HCT116 (cell line): ENCODE measurements around the gene SPTLC1. TPM values are rescaled to one million over a fixed set of nuclear protein-coding genes. Genes with fewer than 3 reads are reported as not detected.

ENCODE experiments used
- ATAC-seq: fragments of 200-7000 bp; cut with Tn5 transposase; 2 replicates; pipeline ENCODE4 v1.9.1; 2020; ENCODE audit warnings: mild to moderate bottlenecking, moderate library complexity
- BruUV-seq: library from RNA; stranded (reverse); fragments of 400-500 nt; replicated peaks from 2 replicates; lab custom pipeline; 2021; lab: Mats Ljungman, UMichigan
- CTCF ChIA-PET: fragments of 300-600 bp; sonication (Branson Sonifier 250); formaldehyde crosslinking; loops from one replicate; lab custom pipeline; 2021; ENCODE audit warnings: antibody characterized with exemption; lab: Charles Lee
- POLR2A ChIA-PET: fragments of 300-600, 350-600 bp; sonication (Branson Sonifier 250); formaldehyde crosslinking; loops from one replicate; lab custom pipeline; 2021; ENCODE audit warnings: antibody characterized with exemption; lab: Charles Lee
- RAD21 ChIA-PET, 2 experiments: fragments of 300-600 bp; sonication (Branson Sonifier 250); formaldehyde crosslinking; loops; one replicate each; lab custom pipeline; 2023; ENCODE audit warnings: low total read pairs in 2 of 2; ENCODE audit not compliant: uncharacterized antibody in 2 of 2, unreplicated experiment in 2 of 2, low non-redundant PET in 1 of 2; lab: Charles Lee
- DNase-seq: peaks from one replicate; pipeline ENCODE4 v3.0.0-alpha.2; 2010; ENCODE audit warnings: low read depth, low spot score
- H2AFZ ChIP-seq: fragments of 200-600 bp; shearing (Covaris generic), sonication (generic); 2 replicates; pipeline ENCODE4 v1.6.1; 2017; ENCODE audit warnings: low read depth, mixed run types, mixed read lengths, antibody characterized with exemption, low read length; ENCODE audit not compliant: poor library complexity, severe bottlenecking
- H3K27ac ChIP-seq: 2 replicates; pipeline ENCODE4 v1.5.1; 2012; ENCODE audit warnings: low read depth, low read length
- H3K27me3 ChIP-seq: fragments of 200-600 bp; sonication (generic); 2 replicates; pipeline ENCODE4 v1.6.1; 2016; ENCODE audit warnings: mixed run types, low read length, mixed read lengths; ENCODE audit not compliant: insufficient read depth
- H3K36me3 ChIP-seq, 2 experiments: fragments of 200-500 bp in 1 of 2; fragments of 200-600 bp in 1 of 2; sonication (Bioruptor generic) in 1 of 2; sonication (generic) in 1 of 2; 2 replicates each; pipeline versions ENCODE4 v1.5.1 to v1.6.1; 2014 to 2016; ENCODE audit warnings: low read length in 2 of 2, inconsistent platforms in 1 of 2, mixed read lengths in 1 of 2, mixed run types in 1 of 2; ENCODE audit not compliant: insufficient read depth in 2 of 2, control insufficient read depth in 1 of 2
- H3K4me1 ChIP-seq, 2 experiments: fragments of 200-600 bp in 1 of 2; sonication (generic) in 1 of 2; 2 replicates each; pipeline versions ENCODE4 v1.5.1 to v1.6.1; 2012 to 2017; ENCODE audit warnings: low read length in 2 of 2, inconsistent platforms in 1 of 2, mild to moderate bottlenecking in 1 of 2, mixed read lengths in 1 of 2, mixed run types in 1 of 2, moderate library complexity in 1 of 2; ENCODE audit not compliant: insufficient read depth in 2 of 2, control insufficient read depth in 1 of 2
- H3K4me2 ChIP-seq: fragments of 200-600 bp; sonication (generic); 2 replicates; pipeline ENCODE4 v1.6.1; 2017; ENCODE audit warnings: mixed run types, low read length, mixed read lengths
- H3K4me3 ChIP-seq, 2 experiments: fragments of 200-600 bp in 1 of 2; sonication (generic) in 1 of 2; replicated peaks in 1 of 2; 2 replicates each; pipeline ENCODE4 v1.5.1; 2011 to 2016; ENCODE audit warnings: low read length in 2 of 2, control low read depth in 1 of 2, low read depth in 1 of 2, mild to moderate bottlenecking in 1 of 2, mixed read lengths in 1 of 2, mixed run types in 1 of 2
- H3K79me2 ChIP-seq: fragments of 200-600 bp; sonication (generic); 2 replicates; pipeline ENCODE4 v1.6.1; 2017; ENCODE audit warnings: mild to moderate bottlenecking, mixed run types, low read length, moderate library complexity, mixed read lengths; ENCODE audit not compliant: insufficient read depth
- H3K9ac ChIP-seq: fragments of 200-600 bp; sonication (generic); 2 replicates; pipeline ENCODE4 v1.6.1; 2016; ENCODE audit warnings: low read length, mixed read lengths
- H3K9me2 ChIP-seq: fragments of 200-600 bp; sonication (generic), shearing (Covaris generic); 2 replicates; pipeline ENCODE4 v1.6.1; 2017; ENCODE audit warnings: mixed run types, mild to moderate bottlenecking, moderate library complexity; ENCODE audit not compliant: insufficient read depth
- H3K9me3 ChIP-seq, 2 experiments: fragments of 200-500 bp in 1 of 2; fragments of 200-600 bp in 1 of 2; sonication (Bioruptor generic) in 1 of 2; sonication (generic) in 1 of 2; 2 replicates each; pipeline ENCODE4 v1.6.1; 2014 to 2017; ENCODE audit warnings: low read length in 2 of 2, mixed read lengths in 2 of 2, inconsistent platforms in 1 of 2, low read depth in 1 of 2, mild to moderate bottlenecking in 1 of 2, mixed run types in 1 of 2, moderate library complexity in 1 of 2; ENCODE audit not compliant: control insufficient read depth in 1 of 2, insufficient read depth in 1 of 2
- H4K20me1 ChIP-seq: fragments of 200-600 bp; sonication (generic), shearing (Covaris generic); 2 replicates; pipeline ENCODE4 v1.6.1; 2017; ENCODE audit warnings: mixed run types, mild to moderate bottlenecking, moderate library complexity; ENCODE audit not compliant: insufficient read depth
- ATF3 ChIP-seq: IDR thresholded peaks from 2 replicates; pipeline ENCODE4 v1.6.1; 2012
- CBX3 ChIP-seq: IDR thresholded peaks from 2 replicates; pipeline ENCODE4 v1.6.1; 2012; ENCODE audit warnings: low read depth
- CEBPB ChIP-seq: IDR thresholded peaks from 2 replicates; pipeline ENCODE4 v1.6.1; 2012; ENCODE audit warnings: low read depth
- CTCF ChIP-seq, 3 experiments: fragments of 200-600 bp in 1 of 3; sonication (generic) in 1 of 3; IDR thresholded peaks in 2 of 3; conservative IDR thresholded peaks in 1 of 3; 2 replicates each; pipeline ENCODE4 v1.5.1; 2012 to 2017; ENCODE audit warnings: low read depth in 2 of 3, low read length in 2 of 3, antibody characterized with exemption in 1 of 3, borderline replicate concordance in 1 of 3, control low read depth in 1 of 3, mild to moderate bottlenecking in 1 of 3, mixed read lengths in 1 of 3, mixed run types in 1 of 3, moderate library complexity in 1 of 3; ENCODE audit not compliant: insufficient read depth in 1 of 3
- EGR1 ChIP-seq: IDR thresholded peaks from 2 replicates; pipeline ENCODE4 v1.6.1; 2012; ENCODE audit warnings: low read depth
- ELF1 ChIP-seq: IDR thresholded peaks from 2 replicates; pipeline ENCODE4 v1.6.1; 2012; ENCODE audit warnings: low read depth, borderline replicate concordance
- EZH2phosphoT487 ChIP-seq: fragments of 200-600 bp; IDR thresholded peaks from 2 replicates; pipeline ENCODE4 v1.6.1; 2018; ENCODE audit warnings: antibody characterized with exemption, borderline replicate concordance
- FOSL1 ChIP-seq: IDR thresholded peaks from 2 replicates; pipeline ENCODE4 v1.6.1; 2012; ENCODE audit warnings: low read depth
- POLR2AphosphoS5 ChIP-seq: IDR thresholded peaks from 2 replicates; pipeline ENCODE4 v1.6.1; 2011; ENCODE audit warnings: mild to moderate bottlenecking, low read depth, low read length, moderate library complexity
- RAD21 ChIP-seq: IDR thresholded peaks from 2 replicates; pipeline ENCODE4 v1.6.1; 2012; ENCODE audit warnings: low read depth, mild to moderate bottlenecking
- SIN3A ChIP-seq: IDR thresholded peaks from 2 replicates; pipeline ENCODE4 v1.6.1; 2012; ENCODE audit warnings: low read depth
- SP1 ChIP-seq: IDR thresholded peaks from 2 replicates; pipeline ENCODE4 v1.6.1; 2012; ENCODE audit warnings: low read depth
- SRF ChIP-seq: IDR thresholded peaks from 2 replicates; pipeline ENCODE4 v1.6.1; 2012; ENCODE audit warnings: low read depth
- ZBTB33 ChIP-seq: IDR thresholded peaks from 2 replicates; pipeline ENCODE4 v1.6.1; 2011; ENCODE audit warnings: mild to moderate bottlenecking, low read length, moderate library complexity; ENCODE audit not compliant: insufficient replicate concordance; ENCODE audit errors: extremely low read depth
- intact Hi-C: fragments of 100-400 bp; cut with micrococcal nuclease; formaldehyde crosslinking; loops from 2 replicates; pipeline ENCODE4 v1.10.0; 2022
- total RNA-seq: library from RNA; stranded (reverse); gene quantifications from one replicate; pipeline ENCODE4 v1.2.1, GENCODE V29; 2021; ENCODE audit not compliant: unreplicated experiment

Gene SPTLC1
- total RNA-seq, 1 experiment from 2014 or later, result 81.7 TPM

- no peak for ATAC-seq
- Histone ChIP-seq H3K27me3 (0 out of 2 replicates have a peak, but pooled peaks cover 3% of the 10 kb centered on the region), H3K9me2 (no peaks in the 10 kb centered on the region), H2AFZ (no peak overlapping the region), H3K27ac (no peak overlapping the region), H3K9ac (no peak overlapping the region), H3K4me1 (peaks cover 11 to 23% of the 10 kb centered on the region in 2 experiments), H3K9me3 (no peaks in the 10 kb centered on the region), H3K4me3 (no peak overlapping the region), H4K20me1 (no peaks in the 10 kb centered on the region), H3K4me2 (no peak overlapping the region), H3K36me3 (no peaks in the 10 kb centered on the region), H3K79me2 (no peaks in the 10 kb centered on the region)
- POLR2A ChIA-PET, result no interaction called here
- RAD21 ChIA-PET, result no interaction called here
- CTCF ChIA-PET, result no interaction called here
- no peak for DNase-seq
- intact Hi-C loops, result no loop called here
- TF ChIP-seq ATF3 (no peak), RAD21 (no peak), SRF (no peak), SIN3A (no peak), EZH2phosphoT487 (no peak), POLR2AphosphoS5 (no peak), CEBPB (no peak), CTCF (IDR thresholded peaks at IDR 0.05 in 2 of 3, conservative IDR thresholded peaks at IDR 0.05 in 1 of 3; ENCODE audit: borderline replicate concordance in 1 of 3, insufficient read depth in 1 of 3, low read depth in 2 of 3, low read length in 2 of 3) (no peak), EGR1 (no peak), FOSL1 (no peak), SP1 (no peak), CBX3 (no peak), ZBTB33 (no peak), ELF1 (no peak)
- no TSS peak for BruUV-seq
Observed at GRCh38 chr9:92142329-92142728, 27.1 kb upstream of the SPTLC1 start.
